ENCODE measurements around the gene BACH2. TPM values are rescaled to one million over a fixed set of nuclear protein-coding genes. Genes with fewer than 3 reads are reported as not detected.

The BACH2 gene
- total RNA-seq, 2 donors from 2014 or later, result 101 to 111 TPM

DNA sequence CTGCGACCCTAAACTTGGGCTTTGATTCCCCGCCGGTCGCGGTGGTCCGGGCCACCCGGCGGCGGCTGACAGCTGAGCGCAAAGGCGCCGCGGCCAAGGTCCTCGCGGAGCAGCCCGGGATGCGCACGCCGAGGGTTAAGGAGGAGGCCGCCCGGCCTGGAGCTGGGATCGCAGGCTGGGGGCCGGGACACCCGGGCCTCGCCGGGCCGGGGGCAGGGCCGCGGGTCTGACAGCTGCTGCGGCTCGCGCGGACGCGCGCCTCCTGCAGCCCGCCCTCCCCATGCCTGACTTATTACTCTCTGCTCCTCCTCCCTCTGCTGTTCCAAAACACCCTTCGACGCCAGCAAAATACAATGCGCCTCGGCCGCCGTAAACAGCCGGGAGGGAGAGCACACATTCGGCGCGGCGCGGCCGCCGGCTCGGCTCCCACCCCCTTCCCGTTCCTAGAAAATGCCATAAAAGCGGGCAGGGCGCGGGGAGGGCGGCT is 746 bp downstream of the BACH2 start:
- DNase-seq, result peak; percentile 75 to 81
- Mint-ChIP-seq H3K4me1 (ENCODE audit: low read depth) (peaks cover 62% of the 10 kb centered on the region), H3K27ac (peak overlapping the region; percentile 76), H3K27me3 (ENCODE audit: low read depth) (peaks cover 12% of the 10 kb centered on the region), H3K9me3 (no peaks in the 10 kb centered on the region), H3K36me3 (ENCODE audit: insufficient read depth in 2 of 2) (peaks cover 18 to 28% of the 10 kb centered on the region in 2 donors), H3K4me3 (peak overlapping the region; percentile 97)
- peak; percentile 61 to 64 for ATAC-seq (replicated peaks in 1 of 2)

GRCh38 chr6:90294989-90295853 is 1.4 kb downstream of the BACH2 start:
- Mint-ChIP-seq H3K9me3 (no peaks in the 10 kb centered on the region), H3K27ac (peak overlapping the region; percentile 68), H3K4me1 (ENCODE audit: low read depth) (peaks cover 67% of the 10 kb centered on the region), H3K36me3 (ENCODE audit: insufficient read depth in 2 of 2) (peaks cover 21 to 34% of the 10 kb centered on the region in 2 donors), H3K4me3 (peak overlapping the region; percentile 97), H3K27me3 (ENCODE audit: low read depth) (peaks cover 10% of the 10 kb centered on the region)
- ATAC-seq (replicated peaks in 1 of 2) (peak; percentile 49 to 52), DNase-seq (peak; percentile 85 to 88)

- Mint-ChIP-seq H3K9me3 (no peaks in the 10 kb centered on the region), H3K4me1 (ENCODE audit: low read depth) (peaks cover 67% of the 10 kb centered on the region), H3K4me3 (peak overlapping the region; percentile 97), H3K36me3 (ENCODE audit: insufficient read depth in 2 of 2) (peaks cover 19 to 29% of the 10 kb centered on the region in 2 donors), H3K27me3 (ENCODE audit: low read depth) (peaks cover 4% of the 10 kb centered on the region), H3K27ac (peak overlapping the region; percentile 52)
- peak; percentile 46 to 57 for DNase-seq
- ATAC-seq (replicated peaks in 1 of 2), result no peak
Measured at GRCh38 chr6:90294614-90294988, 2.0 kb downstream of the BACH2 start.

DNA sequence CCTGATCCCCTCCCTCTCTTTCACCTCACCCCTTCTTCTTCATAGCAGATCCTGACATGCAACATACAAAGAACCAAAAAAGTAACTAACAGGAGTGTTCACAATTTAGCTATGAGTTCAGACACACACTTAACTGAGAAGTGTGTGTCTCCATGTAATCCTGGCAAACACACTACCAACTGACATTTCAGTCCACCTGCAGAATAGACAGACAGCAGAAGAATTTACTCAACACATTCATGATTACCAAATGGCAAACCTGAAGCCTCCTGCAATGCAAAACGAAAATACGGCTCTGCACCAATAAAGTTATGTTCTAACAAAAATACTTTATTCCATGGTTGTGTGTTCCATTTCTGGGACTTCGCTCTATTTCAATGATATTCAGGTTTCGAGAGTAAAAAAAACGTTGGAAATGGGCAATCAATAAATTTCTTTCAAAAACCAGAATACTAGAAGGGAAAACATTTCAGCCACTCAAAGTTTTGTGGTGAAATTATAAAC is 2.6 kb downstream of the BACH2 start:
- Mint-ChIP-seq H3K27ac (peak overlapping the region; percentile 52), H3K36me3 (ENCODE audit: insufficient read depth in 2 of 2) (peaks cover 18 to 34% of the 10 kb centered on the region in 2 donors), H3K9me3 (no peaks in the 10 kb centered on the region), H3K4me1 (ENCODE audit: low read depth) (peaks cover 67% of the 10 kb centered on the region), H3K4me3 (peak overlapping the region; percentile 97), H3K27me3 (ENCODE audit: low read depth) (no peaks in the 10 kb centered on the region)
- ATAC-seq (replicated peaks in 1 of 2) (no peak), DNase-seq (no peak)

- Mint-ChIP-seq H3K4me3 (peak overlapping the region; percentile 97), H3K4me1 (ENCODE audit: low read depth) (peaks cover 67% of the 10 kb centered on the region), H3K36me3 (ENCODE audit: insufficient read depth in 2 of 2) (peaks cover 18 to 35% of the 10 kb centered on the region in 2 donors), H3K27me3 (ENCODE audit: low read depth) (no peaks in the 10 kb centered on the region), H3K9me3 (no peaks in the 10 kb centered on the region), H3K27ac (peak overlapping the region; percentile 52)
- DNase-seq (no peak), ATAC-seq (replicated peaks in 1 of 2) (no peak)
Measured at GRCh38 chr6:90293319-90293953, 3.2 kb downstream of the BACH2 start.

DNA sequence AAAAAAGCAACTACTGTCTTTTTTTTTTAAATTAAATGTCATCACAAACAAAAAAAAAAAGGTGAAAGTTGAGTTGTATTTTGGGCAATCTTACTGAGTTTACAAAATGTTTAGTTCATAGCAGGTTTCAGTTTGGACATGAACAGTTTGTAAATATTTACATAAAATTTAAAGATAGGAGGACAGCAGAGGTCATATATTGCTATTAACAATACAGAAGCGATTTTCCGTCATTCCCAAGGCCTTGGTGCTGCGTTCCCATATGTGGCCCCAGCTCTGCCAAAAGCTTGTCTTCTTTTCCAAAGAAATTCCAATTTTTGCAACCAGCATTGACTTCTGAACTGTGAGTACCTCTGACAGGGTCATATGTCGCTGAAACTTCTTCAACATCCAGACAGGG is 5.1 kb downstream of the BACH2 start:
- ATAC-seq (replicated peaks in 1 of 2) (no peak), DNase-seq (no peak)
- Mint-ChIP-seq H3K36me3 (ENCODE audit: insufficient read depth in 2 of 2) (peaks cover 20 to 39% of the 10 kb centered on the region in 2 donors), H3K4me3 (peak overlapping the region; percentile 97), H3K27me3 (ENCODE audit: low read depth) (no peaks in the 10 kb centered on the region), H3K9me3 (no peaks in the 10 kb centered on the region), H3K4me1 (ENCODE audit: low read depth) (peaks cover 77% of the 10 kb centered on the region), H3K27ac (peak overlapping the region; percentile 52)

DNA sequence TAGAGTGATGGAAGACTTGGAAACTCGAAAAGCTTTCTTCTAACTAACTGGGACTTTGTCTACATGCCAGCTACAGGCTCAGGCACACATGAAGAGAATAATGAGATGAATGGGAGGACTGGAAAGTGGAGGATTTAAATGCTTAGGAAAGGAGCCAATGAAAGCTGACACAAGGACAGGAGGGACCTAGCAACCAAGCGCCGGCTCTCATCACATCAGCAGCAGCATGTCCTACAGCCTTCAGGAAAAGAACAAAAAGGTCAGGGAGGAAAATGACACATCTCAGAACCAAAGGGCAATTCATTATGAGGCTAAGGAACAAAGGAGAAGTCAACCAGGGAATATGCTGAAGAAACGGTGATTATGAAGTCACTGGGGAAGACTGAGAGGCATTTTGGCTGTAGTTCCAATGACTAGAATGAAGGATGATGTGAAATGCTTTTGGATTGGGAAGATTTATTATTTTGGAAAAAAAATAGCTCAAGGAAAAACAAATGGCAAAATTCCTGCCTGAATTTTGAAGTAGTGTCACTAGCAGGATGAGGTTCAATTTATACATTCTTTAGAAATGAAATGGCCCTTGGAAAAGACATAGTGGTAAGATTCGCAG is 5.7 kb downstream of the BACH2 start:
- no peak for DNase-seq
- no peak for ATAC-seq (replicated peaks in 1 of 2)
- peak overlapping the region; percentile 97 for H3K4me3 Mint-ChIP-seq
- H3K36me3 Mint-ChIP-seq (ENCODE audit: insufficient read depth in 2 of 2), result peaks cover 20 to 40% of the 10 kb centered on the region in 2 donors
- H3K4me1 Mint-ChIP-seq (ENCODE audit: low read depth), result peaks cover 83% of the 10 kb centered on the region
- H3K9me3 Mint-ChIP-seq, result no peaks in the 10 kb centered on the region
- H3K27ac Mint-ChIP-seq, result peak overlapping the region; percentile 52
- no peaks in the 10 kb centered on the region for H3K27me3 Mint-ChIP-seq (ENCODE audit: low read depth)

DNA sequence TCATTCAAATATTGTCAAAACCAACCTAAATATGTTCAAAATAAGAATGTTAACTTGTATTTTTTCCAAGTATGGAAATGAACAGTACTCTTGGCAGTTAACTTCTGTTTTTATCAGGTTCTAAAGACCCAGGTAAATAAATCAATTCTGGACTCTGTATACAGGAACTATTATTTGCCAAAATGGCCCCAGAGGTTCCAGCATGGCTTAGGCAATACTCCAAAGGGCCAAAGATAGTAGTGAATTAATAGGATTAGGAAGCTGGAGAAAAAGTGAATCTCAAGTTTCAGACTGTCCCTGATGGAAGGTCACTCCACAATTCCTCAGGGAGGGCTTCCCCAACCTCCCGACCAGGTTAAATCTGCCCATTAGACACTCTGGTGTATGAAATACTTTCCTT is 6.7 kb downstream of the BACH2 start:
- DNase-seq (no peak), ATAC-seq (replicated peaks in 1 of 2) (no peak)
- peaks cover 93% of the 10 kb centered on the region for H3K4me1 Mint-ChIP-seq (ENCODE audit: low read depth)
- peak overlapping the region; percentile 97 for H3K4me3 Mint-ChIP-seq
- H3K27me3 Mint-ChIP-seq (ENCODE audit: low read depth), result no peaks in the 10 kb centered on the region
- peaks cover 21 to 40% of the 10 kb centered on the region in 2 donors for H3K36me3 Mint-ChIP-seq (ENCODE audit: insufficient read depth in 2 of 2)
- H3K9me3 Mint-ChIP-seq, result no peaks in the 10 kb centered on the region
- peak overlapping the region; percentile 52 for H3K27ac Mint-ChIP-seq

DNA sequence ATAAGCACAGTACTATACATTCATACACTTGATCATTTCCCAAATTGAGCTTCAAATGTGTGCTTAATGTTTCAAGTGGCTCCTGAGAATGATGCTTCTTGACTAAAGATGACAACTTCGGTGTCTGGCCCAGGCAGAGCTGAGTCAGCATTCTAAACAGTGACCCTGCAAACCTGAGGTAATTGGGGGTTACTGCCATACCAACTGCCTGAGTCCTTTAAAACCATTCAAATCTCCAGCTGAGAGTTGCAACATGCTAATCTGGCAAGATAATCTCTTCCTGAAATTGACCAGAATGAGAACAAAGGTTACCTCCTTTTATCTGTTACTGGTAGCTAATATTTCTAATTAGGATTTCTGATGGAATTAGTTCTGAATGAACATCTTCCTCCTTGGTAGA is 8.2 kb downstream of the BACH2 start:
- Mint-ChIP-seq H3K27ac (peak overlapping the region; percentile 70), H3K27me3 (ENCODE audit: low read depth) (no peaks in the 10 kb centered on the region), H3K9me3 (no peaks in the 10 kb centered on the region), H3K4me3 (peak overlapping the region; percentile 69 to 97), H3K4me1 (ENCODE audit: low read depth) (peaks cover 98% of the 10 kb centered on the region), H3K36me3 (ENCODE audit: insufficient read depth in 2 of 2) (peaks cover 14 to 31% of the 10 kb centered on the region in 2 donors)
- DNase-seq (no peak), ATAC-seq (replicated peaks in 1 of 2) (no peak)

GRCh38 chr6:90286884-90287488 is 9.7 kb downstream of the BACH2 start:
- Mint-ChIP-seq H3K9me3 (no peaks in the 10 kb centered on the region), H3K27ac (peak overlapping the region; percentile 95), H3K4me3 (peak overlapping the region; percentile 74 to 84), H3K36me3 (ENCODE audit: insufficient read depth in 2 of 2) (peaks cover 16 to 33% of the 10 kb centered on the region in 2 donors), H3K4me1 (ENCODE audit: low read depth) (peaks cover 98% of the 10 kb centered on the region), H3K27me3 (ENCODE audit: low read depth) (no peaks in the 10 kb centered on the region)
- peak; percentile 74 to 77 for DNase-seq
- peak; percentile 23 to 26 for ATAC-seq (replicated peaks in 1 of 2)

GRCh38 chr6:90285611-90286381 is 10.8 kb downstream of the BACH2 start:
- peak; percentile 50 to 60 for ATAC-seq (replicated peaks in 1 of 2)
- Mint-ChIP-seq H3K27ac (peak overlapping the region; percentile 95), H3K36me3 (ENCODE audit: insufficient read depth in 2 of 2) (peaks cover 13 to 25% of the 10 kb centered on the region in 2 donors), H3K27me3 (ENCODE audit: low read depth) (no peaks in the 10 kb centered on the region), H3K4me1 (ENCODE audit: low read depth) (peaks cover 97% of the 10 kb centered on the region), H3K4me3 (peak overlapping the region; percentile 74 to 84), H3K9me3 (no peaks in the 10 kb centered on the region)
- peak; percentile 63 to 67 for DNase-seq

- Mint-ChIP-seq H3K4me1 (ENCODE audit: low read depth) (peaks cover 97% of the 10 kb centered on the region), H3K36me3 (ENCODE audit: insufficient read depth in 2 of 2) (peaks cover 11 to 20% of the 10 kb centered on the region in 2 donors)
- peak; percentile 35 to 38 for ATAC-seq (replicated peaks in 1 of 2)
Measured at GRCh38 chr6:90285042-90285481, 11.6 kb downstream of the BACH2 start.

More at GRCh38 chr6:90285042-90285481, 11.6 kb downstream of the BACH2 start:
- Mint-ChIP-seq H3K27ac (peak overlapping the region; percentile 95), H3K4me3 (peak overlapping the region; percentile 74 to 84), H3K9me3 (no peaks in the 10 kb centered on the region), H3K27me3 (ENCODE audit: low read depth) (no peaks in the 10 kb centered on the region)
- no peak for DNase-seq
